Gastroesophageal sphincter (tissue), 3 donors: Measurements from ENCODE around the gene LEP.

ENCODE experiments used
- CTCF ChIP-seq, 4 experiments: fragments of 200-600 bp in 2 of 4; fragments of 450-650 bp in 2 of 4; sonication (generic) in 1 of 4; IDR thresholded peaks; one replicate each; pipeline ENCODE4 v1.5.1; 2017 to 2019; ENCODE audit warnings: antibody characterized with exemption in 4 of 4, mild to moderate bottlenecking in 2 of 4, moderate library complexity in 2 of 4
- EP300 ChIP-seq: sonication (generic); formaldehyde crosslinking; IDR thresholded peaks from one replicate; pipeline ENCODE4 v1.6.1; 2017; ENCODE audit warnings: antibody characterized with exemption, mild to moderate bottlenecking
- POLR2A ChIP-seq, 2 donors: fragments of 450-650 bp; IDR thresholded peaks; one replicate each; pipeline ENCODE4 v1.6.1; 2017; ENCODE audit warnings: antibody characterized with exemption in 2 of 2, mild to moderate bottlenecking in 2 of 2, moderate library complexity in 1 of 2
- POLR2AphosphoS5 ChIP-seq: sonication (generic); formaldehyde crosslinking; IDR thresholded peaks from one replicate; pipeline ENCODE4 v1.6.1; 2017; ENCODE audit warnings: antibody characterized with exemption

- TF ChIP-seq CTCF (IDR thresholded peaks at IDR 0.05), result no peak
- TF ChIP-seq POLR2A (IDR thresholded peaks at IDR 0.05), result no peak
- TF ChIP-seq EP300, result no peak
- TF ChIP-seq POLR2AphosphoS5, result no peak
These were observed 10.3 kb downstream of the LEP start for GRCh38 chr7:128251337-128251736.
